Nephron progenitor cell (in vitro differentiated cells): ENCODE results near the gene MYDGF.

Source experiments
- DNase-seq: peaks from one replicate; pipeline ENCODE4 v3.0.0; 2021
- H3K27ac Mint-ChIP-seq: 2 replicates; pipeline ENCODE4 v1.8.0; 2021; ENCODE audit warnings: mild to moderate bottlenecking, moderate library complexity, mixed read lengths
- H3K27me3 Mint-ChIP-seq: 2 replicates; pipeline ENCODE4 v1.8.0; 2021; ENCODE audit warnings: mild to moderate bottlenecking, low read depth, mixed read lengths; ENCODE audit not compliant: poor library complexity
- H3K36me3 Mint-ChIP-seq: 2 replicates; pipeline ENCODE4 v1.8.0; 2021; ENCODE audit warnings: low read depth, mixed read lengths
- H3K4me1 Mint-ChIP-seq: 2 replicates; pipeline ENCODE4 v1.8.0; 2021; ENCODE audit warnings: mixed read lengths
- H3K4me3 Mint-ChIP-seq: 2 replicates; pipeline ENCODE4 v1.8.0; 2021; ENCODE audit warnings: mild to moderate bottlenecking, moderate library complexity, mixed read lengths
- H3K9me3 Mint-ChIP-seq: 2 replicates; pipeline ENCODE4 v1.8.0; 2021; ENCODE audit warnings: mild to moderate bottlenecking, moderate library complexity, mixed read lengths
- TF ChIP-seq, protein P1 (sequence below): fragments of 200-600 bp; sonication (generic); IDR thresholded peaks from 2 replicates; pipeline ENCODE4 v1.5.0; 2021; ENCODE audit warnings: antibody characterized with exemption

MYDGF gene

DNA sequence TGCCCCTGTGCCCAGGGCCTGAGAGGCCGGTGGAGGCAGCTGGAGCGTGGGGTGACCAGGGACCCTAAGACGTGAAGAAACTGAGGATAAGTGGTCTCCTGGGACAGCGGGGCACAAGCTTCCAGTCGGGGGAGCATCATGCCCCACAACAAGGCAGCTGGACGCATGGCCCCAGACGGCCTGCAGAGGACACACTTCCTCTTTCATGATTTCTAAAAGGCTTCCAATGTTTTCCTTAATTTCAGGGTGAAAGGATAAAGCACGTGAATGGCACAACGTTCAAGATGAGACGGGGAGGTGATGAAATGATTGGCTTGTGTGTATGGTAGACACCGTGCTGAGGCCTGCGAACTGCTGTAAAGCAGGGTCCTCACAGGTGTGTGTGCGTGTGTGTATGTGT, 20.2 kb upstream of the MYDGF start:
- peaks cover 35% of the 10 kb centered on the region for H3K36me3 Mint-ChIP-seq
- no peak overlapping the region for H3K4me3 Mint-ChIP-seq
- H3K4me1 Mint-ChIP-seq = no peaks in the 10 kb centered on the region
- peaks cover 5% of the 10 kb centered on the region for H3K27me3 Mint-ChIP-seq
- H3K27ac Mint-ChIP-seq = peak overlapping the region; percentile 70
- H3K9me3 Mint-ChIP-seq = no peaks in the 10 kb centered on the region
- TF ChIP-seq, protein P1, sequence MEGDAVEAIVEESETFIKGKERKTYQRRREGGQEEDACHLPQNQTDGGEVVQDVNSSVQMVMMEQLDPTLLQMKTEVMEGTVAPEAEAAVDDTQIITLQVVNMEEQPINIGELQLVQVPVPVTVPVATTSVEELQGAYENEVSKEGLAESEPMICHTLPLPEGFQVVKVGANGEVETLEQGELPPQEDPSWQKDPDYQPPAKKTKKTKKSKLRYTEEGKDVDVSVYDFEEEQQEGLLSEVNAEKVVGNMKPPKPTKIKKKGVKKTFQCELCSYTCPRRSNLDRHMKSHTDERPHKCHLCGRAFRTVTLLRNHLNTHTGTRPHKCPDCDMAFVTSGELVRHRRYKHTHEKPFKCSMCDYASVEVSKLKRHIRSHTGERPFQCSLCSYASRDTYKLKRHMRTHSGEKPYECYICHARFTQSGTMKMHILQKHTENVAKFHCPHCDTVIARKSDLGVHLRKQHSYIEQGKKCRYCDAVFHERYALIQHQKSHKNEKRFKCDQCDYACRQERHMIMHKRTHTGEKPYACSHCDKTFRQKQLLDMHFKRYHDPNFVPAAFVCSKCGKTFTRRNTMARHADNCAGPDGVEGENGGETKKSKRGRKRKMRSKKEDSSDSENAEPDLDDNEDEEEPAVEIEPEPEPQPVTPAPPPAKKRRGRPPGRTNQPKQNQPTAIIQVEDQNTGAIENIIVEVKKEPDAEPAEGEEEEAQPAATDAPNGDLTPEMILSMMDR = no peak
- DNase-seq = no peak

DNA sequence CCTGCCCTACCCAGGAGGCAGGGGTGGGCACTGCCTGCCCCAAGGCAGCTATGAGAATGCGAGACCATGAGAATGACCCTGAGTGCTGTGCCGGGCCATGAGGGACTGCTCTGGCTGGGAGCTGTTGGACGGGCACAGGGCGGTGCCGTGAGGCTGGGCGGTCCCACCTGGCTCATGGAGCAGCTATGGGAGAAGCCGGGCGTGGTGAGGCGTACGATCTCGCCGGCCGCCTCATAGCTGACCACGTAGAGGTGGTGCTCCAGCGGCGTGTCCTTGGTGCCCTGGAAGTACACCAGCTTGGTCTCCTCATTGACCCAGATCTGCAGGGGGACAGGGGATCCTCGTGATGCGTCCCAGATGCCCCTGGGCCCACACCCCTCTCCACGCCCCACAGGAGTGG, 19.3 kb upstream of the MYDGF start:
- Mint-ChIP-seq H3K36me3 (peaks cover 25% of the 10 kb centered on the region), H3K4me3 (no peak overlapping the region), H3K4me1 (no peaks in the 10 kb centered on the region), H3K9me3 (no peaks in the 10 kb centered on the region), H3K27ac (no peak overlapping the region), H3K27me3 (peaks cover 5% of the 10 kb centered on the region)
- TF ChIP-seq, protein P1 = no peak
- DNase-seq = no peak

DNA sequence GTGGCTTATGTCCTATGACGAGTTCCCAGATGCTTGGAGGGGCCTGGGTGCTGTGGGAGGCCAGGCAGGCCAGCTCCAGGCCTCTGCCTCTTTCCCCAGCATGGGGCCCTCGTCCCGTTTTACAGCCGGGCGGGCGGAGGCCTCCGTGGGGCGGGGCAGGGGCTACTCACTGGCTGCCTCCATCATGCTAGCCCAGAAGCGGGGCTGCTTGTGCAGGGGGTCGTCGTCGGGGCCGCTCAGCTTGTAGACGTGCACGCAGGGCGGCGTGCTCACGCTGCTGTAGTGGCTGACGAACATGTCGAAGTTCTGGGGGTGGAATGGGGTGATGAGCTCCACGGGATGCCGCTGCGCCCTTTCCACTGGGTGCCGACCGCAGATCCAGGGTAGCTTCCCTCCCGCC, 18.4 kb upstream of the MYDGF start:
- Mint-ChIP-seq H3K27ac (no peak overlapping the region), H3K9me3 (no peaks in the 10 kb centered on the region), H3K4me3 (no peak overlapping the region), H3K36me3 (peaks cover 24% of the 10 kb centered on the region), H3K4me1 (no peaks in the 10 kb centered on the region), H3K27me3 (peaks cover 5% of the 10 kb centered on the region)
- TF ChIP-seq, protein P1 = no peak
- DNase-seq = no peak

DNA sequence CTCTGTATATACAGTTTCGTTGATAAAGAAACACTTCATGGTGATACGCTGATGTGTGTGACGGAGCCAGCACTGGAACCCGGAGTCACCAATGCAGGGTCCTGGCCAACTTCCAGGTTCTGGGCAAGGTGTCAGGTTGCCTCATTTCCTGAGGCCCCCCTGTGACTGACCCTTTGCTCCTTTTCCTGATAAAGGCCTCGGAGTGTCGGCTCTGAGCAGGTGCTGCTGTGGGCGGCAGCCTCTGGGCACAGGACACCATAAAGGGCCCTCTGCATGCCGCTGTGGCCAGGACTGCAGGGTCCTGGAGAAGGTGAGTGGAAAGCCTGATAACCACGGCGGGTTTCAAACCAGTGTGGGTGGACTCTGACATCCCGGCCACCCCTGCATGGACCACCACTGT, 17.3 kb upstream of the MYDGF start:
- peaks cover 21% of the 10 kb centered on the region for H3K36me3 Mint-ChIP-seq
- peaks cover 2% of the 10 kb centered on the region for H3K27me3 Mint-ChIP-seq
- no peaks in the 10 kb centered on the region for H3K9me3 Mint-ChIP-seq
- H3K4me1 Mint-ChIP-seq = no peaks in the 10 kb centered on the region
- DNase-seq = no peak
- TF ChIP-seq, protein P1 = no peak
- H3K4me3 Mint-ChIP-seq = no peak overlapping the region
- H3K27ac Mint-ChIP-seq = no peak overlapping the region

DNA sequence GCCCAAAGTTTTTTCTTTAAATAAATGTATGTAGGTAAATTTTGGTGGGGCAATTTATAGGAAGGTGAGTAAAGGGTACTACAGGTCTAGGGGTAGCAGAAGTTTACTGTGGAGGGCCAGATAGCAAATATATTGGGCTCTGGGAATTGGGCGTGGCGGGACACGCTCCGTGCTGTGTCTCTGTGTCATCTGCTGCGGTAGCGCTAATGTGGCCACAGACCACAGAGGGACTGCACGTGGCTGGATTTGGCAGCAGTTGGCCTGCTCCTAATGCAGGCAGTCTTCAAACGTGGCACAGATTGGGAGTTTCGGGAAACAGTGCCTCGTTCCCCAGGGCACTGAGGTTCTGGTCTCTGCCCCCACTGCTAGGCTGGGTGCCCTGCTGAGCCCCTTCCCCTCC, 16.6 kb upstream of the MYDGF start:
- Mint-ChIP-seq H3K4me1 (no peaks in the 10 kb centered on the region), H3K27ac (no peak overlapping the region), H3K36me3 (peaks cover 25% of the 10 kb centered on the region), H3K4me3 (no peak overlapping the region), H3K9me3 (no peaks in the 10 kb centered on the region), H3K27me3 (peaks cover 2% of the 10 kb centered on the region)
- no peak for DNase-seq
- TF ChIP-seq, protein P1 = no peak

DNA sequence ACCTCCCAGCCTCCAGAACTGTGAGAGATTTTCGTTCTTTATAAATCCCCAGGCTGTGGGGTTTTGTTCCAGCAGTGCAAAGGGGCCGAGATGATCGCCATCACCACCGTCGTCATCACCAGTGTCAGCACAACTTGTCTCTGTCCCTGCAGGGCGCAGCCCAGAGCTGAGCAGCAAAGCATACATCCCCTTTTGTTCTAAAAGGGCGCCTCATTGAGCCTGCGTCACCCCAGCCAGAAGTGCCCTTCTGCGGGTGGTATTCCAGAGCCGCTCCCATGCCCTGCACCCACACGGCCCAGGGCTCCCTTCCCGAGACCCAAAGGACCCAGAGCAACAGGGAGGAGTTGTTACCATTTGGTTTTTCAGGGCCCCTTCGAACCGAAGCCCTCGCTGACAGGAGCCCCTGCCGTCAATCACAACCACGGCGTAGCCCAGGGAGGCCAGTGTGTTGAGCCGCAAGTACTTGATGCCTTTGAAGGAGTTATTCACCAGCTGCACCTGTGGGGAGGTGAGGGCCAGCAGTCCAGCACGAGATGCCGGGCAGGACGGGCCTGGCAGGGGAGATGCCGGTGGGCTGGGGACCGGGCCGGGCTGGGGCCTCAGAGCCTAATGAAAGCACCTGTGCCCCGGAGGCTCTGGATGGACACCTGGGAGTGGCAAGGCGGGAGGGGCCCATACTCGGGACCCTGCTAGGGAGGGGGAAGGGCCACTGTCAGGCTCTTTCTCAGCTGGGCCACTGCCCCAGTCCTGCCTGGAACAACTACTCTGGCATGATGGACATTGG, 14.4 kb upstream of the MYDGF start:
- Mint-ChIP-seq H3K4me1 (no peaks in the 10 kb centered on the region), H3K4me3 (no peak overlapping the region), H3K27me3 (peaks cover 2% of the 10 kb centered on the region), H3K36me3 (peaks cover 28% of the 10 kb centered on the region), H3K9me3 (no peaks in the 10 kb centered on the region), H3K27ac (peak overlapping the region; percentile 54)
- TF ChIP-seq, protein P1 = no peak
- no peak for DNase-seq
